ENCODE data around the gene FLVCR1. TPM values are rescaled to one million over a fixed set of nuclear protein-coding genes. Genes with fewer than 3 reads are reported as not detected.

FLVCR1 gene
- total and polyA plus RNA-seq, 9 of the 15 experiments (the other 6 are each of a cell fraction or from before 2014, with no cell fraction given), result 5.2 to 18.0 (median 12.5) TPM

GRCh38 chr1:212857992-212858460 lies at the start of gene FLVCR1 (continued):
- TF ChIP-seq CXXC5 (CRISPR knock-in tag; IDR thresholded peaks at IDR 0.05) (peak; percentile 98), HMGN3 (IDR thresholded peaks at IDR 0.05; ENCODE audit: borderline replicate concordance, extremely low read depth, insufficient read length, low read depth, low read length) (peak; percentile 91), CC2D1A (IDR thresholded peaks at IDR 0.05) (0 out of 2 replicates have a peak, but pooled peaks have one; percentile 8), KHSRP (IDR thresholded peaks at IDR 0.05) (no peak), ZNF639 (CRISPR knock-in tag; conservative IDR thresholded peaks at IDR 0.05 in 1 of 2, IDR thresholded peaks at IDR 0.05 in 1 of 2) (peak in 1 of 2 experiments; percentile 96; a peak in 2 of 4 replicates), AFF1 (IDR thresholded peaks at IDR 0.05; ENCODE audit: low read depth in 1 of 2, partially characterized antibody in 2 of 2) (peak in 1 of 2 experiments; percentile 66), FOXJ2 (tag; IDR thresholded peaks at IDR 0.05) (no peak), STAT5B (CRISPR knock-in tag; IDR thresholded peaks at IDR 0.05) (no peak), SMC3 (conservative IDR thresholded peaks at IDR 0.05; ENCODE audit: insufficient read depth, low read depth, low read length) (0 out of 2 replicates have a peak, but pooled peaks have one; percentile 2), GTF2F1 (IDR thresholded peaks at IDR 0.05; ENCODE audit: low read depth, low read length) (peak; percentile 71; the same call in 1 of the 2 replicates), RNF2 (IDR thresholded peaks at IDR 0.05) (peak; percentile 63; the same call in 1 of the 2 replicates), ATF7 (IDR thresholded peaks at IDR 0.05) (peak; percentile 65; the same call in 1 of the 2 replicates), EP300 (IDR thresholded peaks at IDR 0.05; ENCODE audit: low read length) (peak; percentile 6; the same call in 1 of the 2 replicates), ZNF655 (CRISPR knock-in tag; IDR thresholded peaks at IDR 0.05) (no peak), GMEB1 (CRISPR knock-in tag; IDR thresholded peaks at IDR 0.05) (peak; percentile 31; the same call in 1 of the 2 replicates), ZNF644 (tag; IDR thresholded peaks at IDR 0.05; ENCODE audit: low read depth) (no peak), POLR2AphosphoS5 (IDR thresholded peaks at IDR 0.05; ENCODE audit: control insufficient read depth, insufficient read depth, low read depth, low read length) (peak; percentile 53), STAT5A (IDR thresholded peaks at IDR 0.05; ENCODE audit: borderline replicate concordance, low read length) (no peak)
